Progenitor cell of endocrine pancreas (in vitro differentiated cells): ENCODE measurements around the gene CCDC169. TPM values are rescaled to one million over a fixed set of nuclear protein-coding genes. Genes with fewer than 3 reads are reported as not detected.
"Not testable (repeated sequence)": the region's sequence is repeated elsewhere in the genome, so short reads cannot be mapped to it uniquely, and the experiment has no call there.

ENCODE experiments used
- DNase-seq: peaks from one replicate; pipeline ENCODE4 v3.0.0; 2021; ENCODE audit warnings: low spot score; ENCODE audit not compliant: unreplicated experiment
- H3K27ac Mint-ChIP-seq: 2 replicates; pipeline ENCODE4 v1.8.0; 2021; ENCODE audit warnings: mild to moderate bottlenecking, moderate library complexity, mixed read lengths
- H3K27me3 Mint-ChIP-seq: 2 replicates; pipeline ENCODE4 v1.8.0; 2021; ENCODE audit warnings: mixed read lengths
- H3K36me3 Mint-ChIP-seq: 2 replicates; pipeline ENCODE4 v1.8.0; 2022; ENCODE audit warnings: mixed read lengths; ENCODE audit not compliant: insufficient read depth
- H3K4me1 Mint-ChIP-seq: 2 replicates; pipeline ENCODE4 v1.8.0; 2021; ENCODE audit warnings: low read depth, mixed read lengths
- H3K4me3 Mint-ChIP-seq: 2 replicates; pipeline ENCODE4 v1.8.0; 2021; ENCODE audit warnings: low read depth, mild to moderate bottlenecking, moderate library complexity, mixed read lengths
- H3K9me3 Mint-ChIP-seq: 2 replicates; pipeline ENCODE4 v1.8.0; 2021; ENCODE audit warnings: low read depth, mixed read lengths
- CTCF ChIP-seq: fragments of 200-600 bp; sonication (generic); IDR thresholded peaks from one replicate; pipeline ENCODE4 v1.5.0; 2021; ENCODE audit warnings: antibody characterized with exemption, mild to moderate bottlenecking; ENCODE audit not compliant: unreplicated experiment
- total RNA-seq: library from RNA; stranded (reverse); gene quantifications from 2 replicates; pipeline ENCODE4 v1.2.1, GENCODE V29; 2021

CCDC169 gene
- total RNA-seq, 1 donor from 2014 or later, result 5.8 TPM

DNA sequence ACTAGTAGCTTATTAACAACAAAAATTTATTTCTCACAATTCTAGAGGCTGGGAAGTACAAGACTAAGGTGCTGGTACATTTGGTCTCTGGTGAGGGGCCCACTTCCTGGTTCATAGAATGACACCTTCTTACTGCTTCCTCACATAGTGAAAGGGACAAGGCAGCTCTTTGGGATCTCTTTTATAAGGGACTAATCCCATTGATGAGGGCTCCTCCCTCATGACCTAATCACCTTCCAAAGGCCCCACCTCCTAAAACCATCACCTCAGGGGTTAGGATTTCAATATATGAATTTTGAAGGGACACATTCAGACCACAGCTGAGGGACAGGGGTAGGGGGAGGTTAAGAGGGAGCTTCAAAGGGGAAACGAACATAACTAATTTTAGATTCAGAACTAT, 28.3 kb upstream of the CCDC169 start:
- H3K4me1 Mint-ChIP-seq, result peaks cover 1% of the 10 kb centered on the region
- H3K9me3 Mint-ChIP-seq, result no peaks in the 10 kb centered on the region
- H3K27ac Mint-ChIP-seq, result no peak overlapping the region
- no peak for TF ChIP-seq CTCF
- peaks cover 36% of the 10 kb centered on the region for H3K36me3 Mint-ChIP-seq
- no peaks in the 10 kb centered on the region for H3K27me3 Mint-ChIP-seq
- no peak overlapping the region for H3K4me3 Mint-ChIP-seq
- DNase-seq, result no peak

- not testable (repeated sequence) for DNase-seq, H3K27ac Mint-ChIP-seq
- H3K36me3 Mint-ChIP-seq, result peaks cover 41% of the 10 kb centered on the region
Observed at GRCh38 chr13:36324881-36325280, 27.3 kb upstream of the CCDC169 start.

GRCh38 chr13:36323951-36324566, 26.4 kb upstream of the CCDC169 start:
- Mint-ChIP-seq H3K27me3 (no peaks in the 10 kb centered on the region), H3K4me3 (no peak overlapping the region), H3K9me3 (no peaks in the 10 kb centered on the region), H3K27ac (no peak overlapping the region), H3K4me1 (peaks cover 2% of the 10 kb centered on the region), H3K36me3 (peaks cover 46% of the 10 kb centered on the region)
- TF ChIP-seq CTCF, result no peak
- no peak for DNase-seq

More at GRCh38 chr13:36324881-36325280, 27.3 kb upstream of the CCDC169 start:
- H3K4me3 Mint-ChIP-seq, H3K9me3 Mint-ChIP-seq, H3K27me3 Mint-ChIP-seq, H3K4me1 Mint-ChIP-seq: not testable (repeated sequence)

- no peak overlapping the region for H3K4me3 Mint-ChIP-seq
- H3K9me3 Mint-ChIP-seq, result no peaks in the 10 kb centered on the region
- no peak overlapping the region for H3K27ac Mint-ChIP-seq
- no peak for DNase-seq
- H3K27me3 Mint-ChIP-seq, result no peaks in the 10 kb centered on the region
- peaks cover 43% of the 10 kb centered on the region for H3K36me3 Mint-ChIP-seq
- H3K4me1 Mint-ChIP-seq, result peaks cover 2% of the 10 kb centered on the region
- TF ChIP-seq CTCF, result no peak
Observed at GRCh38 chr13:36323408-36323807, 25.8 kb upstream of the CCDC169 start.

- H3K9me3 Mint-ChIP-seq, H3K27me3 Mint-ChIP-seq, H3K4me3 Mint-ChIP-seq, H3K27ac Mint-ChIP-seq, H3K4me1 Mint-ChIP-seq, DNase-seq: not testable (repeated sequence)
- H3K36me3 Mint-ChIP-seq, result peaks cover 48% of the 10 kb centered on the region
Observed at GRCh38 chr13:36319793-36320192, 22.2 kb upstream of the CCDC169 start.

- no peak for DNase-seq
- no peak for TF ChIP-seq CTCF
- no peak overlapping the region for H3K4me3 Mint-ChIP-seq
- H3K27me3 Mint-ChIP-seq, result no peaks in the 10 kb centered on the region
- no peak overlapping the region for H3K27ac Mint-ChIP-seq
- H3K9me3 Mint-ChIP-seq, result peaks cover 10% of the 10 kb centered on the region
- H3K36me3 Mint-ChIP-seq, result peaks cover 52% of the 10 kb centered on the region
- no peaks in the 10 kb centered on the region for H3K4me1 Mint-ChIP-seq
Observed at GRCh38 chr13:36313047-36313969, 15.7 kb upstream of the CCDC169 start.
